Right atrium auricular region (tissue), 2 donors: ENCODE data around the gene LYST. TPM values are rescaled to one million over a fixed set of nuclear protein-coding genes. Genes with fewer than 3 reads are reported as not detected.

ENCODE experiments used
- DNase-seq: peaks from one replicate; pipeline ENCODE4 v3.0.0-alpha.2; 2019; ENCODE audit warnings: low spot score
- H3K27ac ChIP-seq, 2 donors: fragments of 200-600 bp; sonication (generic); 1 replicate in 1 of 2; 2 replicates in 1 of 2; pipeline ENCODE4 v1.5.1; 2016 to 2019
- H3K27me3 ChIP-seq, 2 donors: fragments of 200-600 bp; sonication (generic); one replicate each; pipeline versions ENCODE4 v1.5.1 to v1.6.0; 2017 to 2019
- H3K36me3 ChIP-seq: fragments of 200-600 bp; sonication (generic); one replicate; pipeline ENCODE4 v1.5.1; 2016
- H3K4me1 ChIP-seq, 2 donors: fragments of 200-600 bp; sonication (generic); one replicate each; pipeline versions ENCODE4 v1.5.1 to v1.6.0; 2017 to 2019
- H3K4me3 ChIP-seq, 2 donors: fragments of 200-600 bp; sonication (generic); 1 replicate in 1 of 2; 2 replicates in 1 of 2; pipeline ENCODE4 v1.5.1; 2017 to 2019; ENCODE audit warnings: mild to moderate bottlenecking in 1 of 2, moderate library complexity in 1 of 2
- H3K9me3 ChIP-seq, 2 donors: fragments of 200-600 bp; sonication (generic); one replicate each; pipeline ENCODE4 v1.5.1; 2019
- total RNA-seq, 2 donors: library from RNA; depleted of rRNA; stranded (reverse); fragments of >200 nt; gene quantifications; one replicate each; pipeline ENCODE4 v1.1.0, GENCODE V29; 2016
- TF ChIP-seq, protein P1 (sequence below), 2 donors: fragments of 200-600 bp; sonication (generic); IDR thresholded peaks; one replicate each; pipeline ENCODE4 v1.5.1; 2019; ENCODE audit warnings: antibody characterized with exemption in 2 of 2

LYST gene
- total RNA-seq, 2 donors from 2014 or later, result 7.3 to 13.0 TPM

DNA sequence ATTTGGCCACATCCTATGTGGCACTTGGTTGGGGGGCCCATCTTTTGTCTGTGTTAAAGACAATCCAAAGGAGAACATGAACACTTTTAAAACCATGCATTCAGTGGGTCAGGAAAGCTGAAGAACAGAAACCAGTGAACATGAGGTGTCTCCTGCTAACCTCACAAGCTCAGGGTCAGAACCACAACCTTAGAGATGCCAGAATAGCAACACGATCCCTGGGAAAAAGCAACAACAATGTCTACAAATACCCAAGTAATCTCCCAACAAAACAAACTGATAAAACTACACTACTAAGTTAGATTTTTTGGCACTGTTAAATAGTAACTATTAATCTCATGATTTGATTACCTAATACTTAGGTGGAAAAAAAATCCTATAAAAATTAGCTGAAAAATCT is 183.1 kb downstream of the LYST start:
- H3K27me3 ChIP-seq, result no peaks in the 10 kb centered on the region
- no peaks in the 10 kb centered on the region for H3K9me3 ChIP-seq
- H3K4me3 ChIP-seq, result no peak overlapping the region
- H3K36me3 ChIP-seq, result peaks cover 11% of the 10 kb centered on the region
- H3K27ac ChIP-seq, result no peak overlapping the region
- no peaks in the 10 kb centered on the region for H3K4me1 ChIP-seq
- TF ChIP-seq, protein P1, sequence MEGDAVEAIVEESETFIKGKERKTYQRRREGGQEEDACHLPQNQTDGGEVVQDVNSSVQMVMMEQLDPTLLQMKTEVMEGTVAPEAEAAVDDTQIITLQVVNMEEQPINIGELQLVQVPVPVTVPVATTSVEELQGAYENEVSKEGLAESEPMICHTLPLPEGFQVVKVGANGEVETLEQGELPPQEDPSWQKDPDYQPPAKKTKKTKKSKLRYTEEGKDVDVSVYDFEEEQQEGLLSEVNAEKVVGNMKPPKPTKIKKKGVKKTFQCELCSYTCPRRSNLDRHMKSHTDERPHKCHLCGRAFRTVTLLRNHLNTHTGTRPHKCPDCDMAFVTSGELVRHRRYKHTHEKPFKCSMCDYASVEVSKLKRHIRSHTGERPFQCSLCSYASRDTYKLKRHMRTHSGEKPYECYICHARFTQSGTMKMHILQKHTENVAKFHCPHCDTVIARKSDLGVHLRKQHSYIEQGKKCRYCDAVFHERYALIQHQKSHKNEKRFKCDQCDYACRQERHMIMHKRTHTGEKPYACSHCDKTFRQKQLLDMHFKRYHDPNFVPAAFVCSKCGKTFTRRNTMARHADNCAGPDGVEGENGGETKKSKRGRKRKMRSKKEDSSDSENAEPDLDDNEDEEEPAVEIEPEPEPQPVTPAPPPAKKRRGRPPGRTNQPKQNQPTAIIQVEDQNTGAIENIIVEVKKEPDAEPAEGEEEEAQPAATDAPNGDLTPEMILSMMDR (IDR thresholded peaks at IDR 0.05), result no peak
- DNase-seq, result no peak

DNA sequence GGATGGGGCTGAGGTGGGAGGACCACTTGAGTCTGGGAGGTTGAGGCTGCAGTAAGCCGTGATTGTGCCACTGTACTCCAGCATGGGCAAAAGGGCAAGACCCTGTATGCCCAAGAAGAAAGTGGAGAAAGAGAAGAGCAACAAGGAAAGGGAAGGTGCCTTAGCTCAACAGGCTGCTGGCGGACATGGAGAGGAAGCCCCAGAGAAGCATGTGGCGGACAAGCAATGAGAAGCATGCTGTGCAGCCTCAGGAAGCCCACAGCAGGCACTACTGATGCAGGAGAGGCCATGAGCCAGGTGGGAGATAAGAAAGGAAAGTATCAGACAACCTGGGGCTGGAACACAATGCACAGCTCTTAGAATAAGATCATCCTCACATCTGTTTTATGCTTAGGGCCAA is 184.5 kb downstream of the LYST start:
- Histone ChIP-seq H3K27me3 (no peaks in the 10 kb centered on the region), H3K9me3 (no peaks in the 10 kb centered on the region), H3K27ac (no peak overlapping the region), H3K4me1 (no peaks in the 10 kb centered on the region), H3K4me3 (no peak overlapping the region), H3K36me3 (peaks cover 15% of the 10 kb centered on the region)
- DNase-seq, result no peak
- TF ChIP-seq, protein P1 (IDR thresholded peaks at IDR 0.05), result no peak

DNA sequence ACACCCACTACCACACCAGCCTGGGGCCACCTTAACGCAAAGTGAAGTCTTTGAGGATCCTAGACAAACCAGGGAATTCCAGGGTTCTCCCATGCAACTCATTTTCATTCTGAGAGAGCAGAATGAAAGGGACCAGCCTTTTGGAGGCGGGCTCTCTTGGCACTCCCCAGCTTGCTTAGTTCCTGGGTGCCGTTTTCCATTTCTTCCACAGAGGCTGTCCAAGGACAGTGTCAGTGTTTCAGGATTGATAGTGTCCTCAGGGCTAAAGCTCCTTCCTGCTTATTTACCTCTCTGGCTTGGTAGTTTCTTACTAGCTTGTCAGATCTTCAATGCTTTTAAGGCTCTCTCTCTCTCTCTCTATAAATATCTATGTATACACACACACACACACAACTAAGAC is 187.1 kb downstream of the LYST start:
- H3K36me3 ChIP-seq, result peaks cover 34% of the 10 kb centered on the region

DNA sequence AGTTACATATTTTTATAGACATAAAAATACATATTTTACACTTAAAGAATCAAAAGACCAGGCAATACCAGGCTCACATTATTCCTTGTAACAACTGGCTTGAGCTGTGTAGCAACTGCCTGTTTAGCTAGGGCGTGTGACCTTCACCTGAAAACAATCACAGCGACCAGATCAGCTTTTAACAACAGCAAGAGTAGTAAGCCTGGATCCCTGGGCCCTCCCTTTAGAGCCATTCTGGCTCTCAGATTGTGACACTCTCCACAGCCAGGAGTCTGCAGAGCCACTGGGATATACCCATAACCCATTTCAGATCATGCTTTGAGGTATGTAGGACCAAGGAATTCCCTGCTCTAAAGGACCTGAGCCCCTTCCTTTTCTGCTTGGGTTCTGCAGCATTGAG is 187.7 kb downstream of the LYST start:
- Histone ChIP-seq H3K36me3 (peaks cover 38% of the 10 kb centered on the region), H3K27me3 (no peaks in the 10 kb centered on the region), H3K27ac (no peak overlapping the region)

More for the DNA sequence above, 187.1 kb downstream of the LYST start:
- Histone ChIP-seq H3K27me3 (no peaks in the 10 kb centered on the region), H3K9me3 (no peaks in the 10 kb centered on the region), H3K27ac (no peak overlapping the region), H3K4me3 (no peak overlapping the region), H3K4me1 (no peaks in the 10 kb centered on the region)
- TF ChIP-seq, protein P1 (IDR thresholded peaks at IDR 0.05), result no peak
- DNase-seq, result no peak

DNA sequence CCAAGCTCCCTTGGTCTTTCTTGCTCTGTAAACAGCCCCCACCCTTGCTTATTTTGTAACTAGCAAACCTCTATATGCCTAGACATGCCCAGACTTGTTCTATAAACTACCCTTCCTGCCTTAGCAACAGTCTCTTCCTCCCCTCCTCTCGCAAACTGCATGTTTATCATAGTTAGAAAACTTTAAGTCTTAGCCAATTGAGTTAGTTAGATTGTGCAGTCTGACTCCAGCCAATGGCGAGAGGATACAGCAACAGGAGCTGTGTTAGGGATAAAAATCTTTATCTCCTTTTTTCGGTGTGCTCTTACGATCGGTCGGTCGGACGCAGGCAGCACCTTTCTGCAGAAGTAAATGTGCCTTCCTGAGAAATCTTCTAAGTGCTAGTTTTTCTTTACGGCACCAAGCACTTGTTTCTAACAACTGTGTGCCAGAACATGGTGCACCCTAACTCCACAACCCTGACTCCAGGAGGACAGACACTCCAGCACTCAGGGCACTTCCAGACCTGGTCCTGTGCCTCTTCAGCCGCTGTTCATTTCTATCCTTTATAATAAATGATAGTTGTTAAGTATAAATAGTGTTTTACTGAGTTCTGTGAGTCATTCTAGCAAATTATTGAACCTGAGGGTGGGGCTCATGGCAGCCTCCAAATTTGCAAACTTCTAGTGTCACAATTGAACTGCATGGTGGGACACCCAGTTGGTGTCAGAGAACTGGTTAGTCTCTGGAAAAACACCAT is 191.4 kb downstream of the LYST start:
- TF ChIP-seq, protein P1 (IDR thresholded peaks at IDR 0.05), result no peak
- peaks cover 0 to 16% of the 10 kb centered on the region in 2 donors for H3K9me3 ChIP-seq

More for the DNA sequence above, 187.7 kb downstream of the LYST start:
- no peaks in the 10 kb centered on the region for H3K4me1 ChIP-seq
- no peak for DNase-seq
- TF ChIP-seq, protein P1 (IDR thresholded peaks at IDR 0.05), result no peak
- H3K9me3 ChIP-seq, result no peaks in the 10 kb centered on the region
- no peak overlapping the region for H3K4me3 ChIP-seq

DNA sequence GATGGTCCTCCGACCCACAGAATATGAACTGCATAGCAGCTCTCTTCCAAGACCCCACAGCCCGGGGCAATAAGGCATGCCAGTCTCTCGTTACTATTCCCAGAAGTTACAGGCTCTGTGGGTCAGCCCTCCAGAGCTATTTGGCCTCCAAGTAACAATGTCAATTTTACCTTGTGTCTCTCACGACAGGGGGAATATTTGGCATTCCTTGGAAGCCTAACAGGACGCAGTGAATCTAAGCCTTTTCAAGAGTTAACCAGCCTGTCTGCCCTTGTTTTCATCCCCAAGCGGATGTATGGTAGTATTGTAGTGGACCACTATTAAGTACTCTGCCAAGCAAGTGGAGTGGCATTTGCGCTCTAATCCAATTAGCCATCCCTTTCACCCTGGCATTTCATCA is 192.7 kb downstream of the LYST start:
- H3K27ac ChIP-seq, result no peak overlapping the region
- peaks cover 64% of the 10 kb centered on the region for H3K36me3 ChIP-seq
- DNase-seq, result no peak
- H3K4me1 ChIP-seq, result no peaks in the 10 kb centered on the region
- no peaks in the 10 kb centered on the region for H3K27me3 ChIP-seq
- H3K4me3 ChIP-seq, result no peak overlapping the region
- TF ChIP-seq, protein P1 (IDR thresholded peaks at IDR 0.05), result no peak
- H3K9me3 ChIP-seq, result peaks cover 0 to 25% of the 10 kb centered on the region in 2 donors

More for the DNA sequence above, 191.4 kb downstream of the LYST start:
- H3K4me1 ChIP-seq, result no peaks in the 10 kb centered on the region
- H3K27me3 ChIP-seq, result no peaks in the 10 kb centered on the region
- peaks cover 61% of the 10 kb centered on the region for H3K36me3 ChIP-seq
- no peak for DNase-seq
- H3K27ac ChIP-seq, result no peak overlapping the region
- no peak overlapping the region for H3K4me3 ChIP-seq
